ENCODE results near the gene SLC2A4RG.

Gene SLC2A4RG

DNA sequence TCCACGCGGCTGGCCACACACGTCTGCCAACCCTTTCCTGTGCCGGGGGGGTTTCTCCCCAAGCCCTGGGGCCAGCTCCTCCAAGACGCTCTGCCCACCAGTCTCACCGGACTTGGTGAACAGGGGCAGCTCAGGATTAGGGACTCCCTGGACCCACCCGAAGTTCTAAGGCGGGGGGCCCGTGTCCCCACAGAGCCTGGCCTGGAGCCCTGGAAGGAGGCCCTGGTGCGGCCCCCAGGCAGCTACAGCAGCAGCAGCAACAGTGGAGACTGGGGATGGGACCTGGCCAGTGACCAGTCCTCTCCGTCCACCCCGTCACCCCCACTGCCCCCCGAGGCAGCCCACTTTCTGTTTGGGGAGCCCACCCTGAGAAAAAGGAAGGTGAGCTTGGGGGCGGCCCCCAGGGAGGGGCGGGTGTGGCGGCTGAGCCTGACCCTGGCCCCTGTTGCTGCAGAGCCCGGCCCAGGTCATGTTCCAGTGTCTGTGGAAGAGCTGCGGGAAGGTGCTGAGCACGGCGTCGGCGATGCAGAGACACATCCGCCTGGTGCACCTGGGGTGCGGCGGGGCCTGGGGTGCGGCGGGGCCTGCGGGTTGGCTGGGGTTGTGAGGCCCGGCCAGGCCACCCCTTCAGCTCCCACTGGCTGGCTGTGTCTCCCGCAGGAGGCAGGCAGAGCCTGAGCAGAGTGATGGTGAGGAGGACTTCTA is 2.3 kb downstream of the SLC2A4RG start:
- TF ChIP-seq CTCF (IDR thresholded peaks at IDR 0.05; ENCODE audit: low read depth, low read length), result no peak
- H3K4me3 ChIP-seq (ENCODE audit: low read depth, low read length), result peak overlapping the region; percentile 70

DNA sequence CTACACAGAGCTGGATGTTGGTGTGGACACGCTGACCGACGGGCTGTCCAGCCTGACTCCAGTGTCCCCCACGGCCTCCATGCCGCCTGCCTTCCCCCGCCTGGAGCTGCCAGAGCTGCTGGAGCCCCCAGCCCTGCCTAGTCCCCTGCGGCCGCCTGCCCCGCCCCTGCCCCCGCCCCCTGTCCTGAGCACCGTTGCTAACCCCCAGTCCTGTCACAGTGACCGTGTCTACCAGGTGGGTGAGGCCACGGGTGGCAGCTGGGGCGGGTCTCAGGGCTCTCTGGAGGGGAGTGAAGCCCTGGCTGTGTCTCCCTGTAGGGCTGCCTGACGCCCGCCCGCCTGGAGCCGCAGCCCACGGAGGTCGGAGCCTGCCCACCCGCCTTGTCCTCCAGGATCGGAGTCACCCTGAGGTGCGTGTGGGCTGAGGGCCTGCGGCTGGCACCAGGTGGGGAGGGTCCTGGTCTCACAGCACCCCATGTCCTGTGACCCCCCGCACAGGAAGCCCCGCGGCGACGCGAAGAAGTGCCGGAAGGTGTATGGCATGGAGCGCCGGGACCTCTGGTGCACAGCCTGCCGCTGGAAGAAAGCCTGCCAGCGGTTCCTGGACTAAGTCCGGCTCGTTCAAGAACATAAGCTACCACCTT is 2.9 kb downstream of the SLC2A4RG start:
- no peak overlapping the region for H3K4me3 ChIP-seq (ENCODE audit: low read depth, low read length)
- TF ChIP-seq CTCF (IDR thresholded peaks at IDR 0.05; ENCODE audit: low read depth, low read length), result no peak

- no peak for TF ChIP-seq CTCF (IDR thresholded peaks at IDR 0.05; ENCODE audit: low read depth, low read length)
- no peak overlapping the region for H3K4me3 ChIP-seq (ENCODE audit: low read depth, low read length)
Observed at GRCh38 chr20:63743210-63743970, 3.8 kb downstream of the SLC2A4RG start.

- no peak for TF ChIP-seq CTCF (IDR thresholded peaks at IDR 0.05; ENCODE audit: low read depth, low read length)
- no peak overlapping the region for H3K4me3 ChIP-seq (ENCODE audit: low read depth, low read length)
Observed at GRCh38 chr20:63744158-63744557, 4.6 kb downstream of the SLC2A4RG start.

- H3K4me3 ChIP-seq (ENCODE audit: low read depth, low read length), result no peak overlapping the region
- TF ChIP-seq CTCF (IDR thresholded peaks at IDR 0.05; ENCODE audit: low read depth, low read length), result no peak
Observed at GRCh38 chr20:63744574-63745423, 5.2 kb downstream of the SLC2A4RG start.

- no peak for TF ChIP-seq CTCF (IDR thresholded peaks at IDR 0.05; ENCODE audit: low read depth, low read length)
- no peak overlapping the region for H3K4me3 ChIP-seq (ENCODE audit: low read depth, low read length)
Observed at GRCh38 chr20:63745424-63745805, 5.8 kb downstream of the SLC2A4RG start.
